Fibroblast of villous mesenchyme (primary cell): Measurements from ENCODE around the gene RPS2. TPM values are rescaled to one million over a fixed set of nuclear protein-coding genes. Genes with fewer than 3 reads are reported as not detected.

Experiments
- DNase-seq: peaks from one replicate; pipeline ENCODE4 v3.0.0-alpha.2; 2010; ENCODE audit warnings: low read depth
- H3K4me3 ChIP-seq: 2 replicates; pipeline ENCODE4 v1.5.1; 2011; ENCODE audit warnings: low read depth, mild to moderate bottlenecking, low read length
- CTCF ChIP-seq: IDR thresholded peaks from 2 replicates; pipeline ENCODE4 v1.5.1; 2012; ENCODE audit warnings: low read depth, mild to moderate bottlenecking, low read length; ENCODE audit not compliant: insufficient read depth
- total RNA-seq: library from RNA; depleted of rRNA; stranded (reverse); fragments of >200 nt; gene quantifications from 2 replicates; pipeline ENCODE4 v1.2.3, GENCODE V29; 2012

RPS2 gene
- total RNA-seq, 1 donor = 1,294 TPM

GRCh38 chr16:1991588-1991947, 26.9 kb upstream of the RPS2 start:
- no peak for DNase-seq
- TF ChIP-seq CTCF = no peak
- H3K4me3 ChIP-seq = peak overlapping the region; percentile 40

- DNase-seq = no peak
- TF ChIP-seq CTCF = no peak
- no peak overlapping the region for H3K4me3 ChIP-seq
Measured at GRCh38 chr16:1991135-1991551, 26.5 kb upstream of the RPS2 start.

- no peak for DNase-seq
- H3K4me3 ChIP-seq = peak overlapping the region; percentile 46
- no peak for TF ChIP-seq CTCF
Measured at GRCh38 chr16:1990351-1991134, 25.9 kb upstream of the RPS2 start.

- TF ChIP-seq CTCF = no peak
- peak overlapping the region; percentile 46 for H3K4me3 ChIP-seq
Measured at GRCh38 chr16:1990101-1990350, 25.4 kb upstream of the RPS2 start.

GRCh38 chr16:1989209-1990100, 24.8 kb upstream of the RPS2 start, which contains the start of gene SYNGR3:
SYNGR3 (plus strand) TSS chr16:1989970; CDS start chr16:1990103, 133 bp downstream.
- peak within 1 kb of the TSS; percentile 46 for H3K4me3 ChIP-seq
- no peak for DNase-seq
- TF ChIP-seq CTCF = no peak

More at GRCh38 chr16:1990101-1990350, 25.4 kb upstream of the RPS2 start:
- no peak for DNase-seq

- no peak for TF ChIP-seq CTCF
- H3K4me3 ChIP-seq = no peak overlapping the region
- DNase-seq = no peak
Measured at GRCh38 chr16:1987198-1987597, 22.6 kb upstream of the RPS2 start.
